HFFc6 (cell line): Measurements from ENCODE around the gene ZNF346. TPM values are rescaled to one million over a fixed set of nuclear protein-coding genes. Genes with fewer than 3 reads are reported as not detected.

Experiments
- DNase-seq: peaks from one replicate; pipeline ENCODE4 v3.0.0-alpha.2; 2018
- H3K27ac Mint-ChIP-seq: 2 replicates; pipeline ENCODE4 v1.8.0; 2020; ENCODE audit warnings: mild to moderate bottlenecking, mixed read lengths
- H3K27me3 Mint-ChIP-seq: 2 replicates; pipeline ENCODE4 v1.8.0; 2021; ENCODE audit warnings: mild to moderate bottlenecking, moderate library complexity, mixed read lengths; ENCODE audit not compliant: insufficient read depth
- H3K36me3 Mint-ChIP-seq: 2 replicates; pipeline ENCODE4 v1.8.0; 2021; ENCODE audit warnings: low read depth, mixed read lengths
- H3K4me1 Mint-ChIP-seq: 2 replicates; pipeline ENCODE4 v1.8.0; 2020; ENCODE audit warnings: low read depth, mixed read lengths
- H3K4me3 Mint-ChIP-seq: 2 replicates; pipeline ENCODE4 v1.8.0; 2020; ENCODE audit warnings: mild to moderate bottlenecking, moderate library complexity, mixed read lengths
- H3K9me3 Mint-ChIP-seq: 2 replicates; pipeline ENCODE4 v1.8.0; 2020; ENCODE audit warnings: mild to moderate bottlenecking, mixed read lengths
- total RNA-seq, 6 experiments: library from RNA; stranded (reverse); fragmentation: NEBNext Ultra II Directional; extraction: Animal tissue kit (Norgen Biotek cat#: 25700); gene quantifications; 2 replicates in 1 of 6; 3 replicates in 5 of 6; pipeline ENCODE4 v1.2.3, GENCODE V29; 2021
- TF ChIP-seq, protein P1 (sequence below): fragments of 200-600 bp; sonication (generic); IDR thresholded peaks from 2 replicates; pipeline ENCODE4 v1.5.0; 2021; ENCODE audit warnings: antibody characterized with exemption, mild to moderate bottlenecking

The ZNF346 gene
- total RNA-seq, 6 experiments from 2014 or later = 11.2 to 15.1 (median 12.0) TPM

- Mint-ChIP-seq H3K4me1 (peaks cover 7% of the 10 kb centered on the region), H3K36me3 (no peaks in the 10 kb centered on the region), H3K27ac (no peak overlapping the region), H3K27me3 (peaks cover 15% of the 10 kb centered on the region), H3K9me3 (no peaks in the 10 kb centered on the region), H3K4me3 (no peak overlapping the region)
- DNase-seq = no peak
- TF ChIP-seq, protein P1, sequence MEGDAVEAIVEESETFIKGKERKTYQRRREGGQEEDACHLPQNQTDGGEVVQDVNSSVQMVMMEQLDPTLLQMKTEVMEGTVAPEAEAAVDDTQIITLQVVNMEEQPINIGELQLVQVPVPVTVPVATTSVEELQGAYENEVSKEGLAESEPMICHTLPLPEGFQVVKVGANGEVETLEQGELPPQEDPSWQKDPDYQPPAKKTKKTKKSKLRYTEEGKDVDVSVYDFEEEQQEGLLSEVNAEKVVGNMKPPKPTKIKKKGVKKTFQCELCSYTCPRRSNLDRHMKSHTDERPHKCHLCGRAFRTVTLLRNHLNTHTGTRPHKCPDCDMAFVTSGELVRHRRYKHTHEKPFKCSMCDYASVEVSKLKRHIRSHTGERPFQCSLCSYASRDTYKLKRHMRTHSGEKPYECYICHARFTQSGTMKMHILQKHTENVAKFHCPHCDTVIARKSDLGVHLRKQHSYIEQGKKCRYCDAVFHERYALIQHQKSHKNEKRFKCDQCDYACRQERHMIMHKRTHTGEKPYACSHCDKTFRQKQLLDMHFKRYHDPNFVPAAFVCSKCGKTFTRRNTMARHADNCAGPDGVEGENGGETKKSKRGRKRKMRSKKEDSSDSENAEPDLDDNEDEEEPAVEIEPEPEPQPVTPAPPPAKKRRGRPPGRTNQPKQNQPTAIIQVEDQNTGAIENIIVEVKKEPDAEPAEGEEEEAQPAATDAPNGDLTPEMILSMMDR = no peak
These were observed 69.9 kb downstream of the ZNF346 start for GRCh38 chr5:177092178-177093081.

GRCh38 chr5:177093082-177093712 lies 70.7 kb downstream of the ZNF346 start:
- H3K27me3 Mint-ChIP-seq = peaks cover 15% of the 10 kb centered on the region
- DNase-seq = no peak
- H3K27ac Mint-ChIP-seq = no peak overlapping the region
- TF ChIP-seq, protein P1 = no peak
- no peak overlapping the region for H3K4me3 Mint-ChIP-seq
- peaks cover 7% of the 10 kb centered on the region for H3K4me1 Mint-ChIP-seq
- H3K9me3 Mint-ChIP-seq = no peaks in the 10 kb centered on the region
- H3K36me3 Mint-ChIP-seq = no peaks in the 10 kb centered on the region

GRCh38 chr5:177093803-177094202 lies 71.3 kb downstream of the ZNF346 start:
- Mint-ChIP-seq H3K27me3 (peaks cover 12% of the 10 kb centered on the region), H3K4me1 (peaks cover 10% of the 10 kb centered on the region), H3K36me3 (no peaks in the 10 kb centered on the region), H3K4me3 (no peak overlapping the region), H3K27ac (no peak overlapping the region), H3K9me3 (no peaks in the 10 kb centered on the region)
- no peak for DNase-seq
- TF ChIP-seq, protein P1 = no peak

DNA sequence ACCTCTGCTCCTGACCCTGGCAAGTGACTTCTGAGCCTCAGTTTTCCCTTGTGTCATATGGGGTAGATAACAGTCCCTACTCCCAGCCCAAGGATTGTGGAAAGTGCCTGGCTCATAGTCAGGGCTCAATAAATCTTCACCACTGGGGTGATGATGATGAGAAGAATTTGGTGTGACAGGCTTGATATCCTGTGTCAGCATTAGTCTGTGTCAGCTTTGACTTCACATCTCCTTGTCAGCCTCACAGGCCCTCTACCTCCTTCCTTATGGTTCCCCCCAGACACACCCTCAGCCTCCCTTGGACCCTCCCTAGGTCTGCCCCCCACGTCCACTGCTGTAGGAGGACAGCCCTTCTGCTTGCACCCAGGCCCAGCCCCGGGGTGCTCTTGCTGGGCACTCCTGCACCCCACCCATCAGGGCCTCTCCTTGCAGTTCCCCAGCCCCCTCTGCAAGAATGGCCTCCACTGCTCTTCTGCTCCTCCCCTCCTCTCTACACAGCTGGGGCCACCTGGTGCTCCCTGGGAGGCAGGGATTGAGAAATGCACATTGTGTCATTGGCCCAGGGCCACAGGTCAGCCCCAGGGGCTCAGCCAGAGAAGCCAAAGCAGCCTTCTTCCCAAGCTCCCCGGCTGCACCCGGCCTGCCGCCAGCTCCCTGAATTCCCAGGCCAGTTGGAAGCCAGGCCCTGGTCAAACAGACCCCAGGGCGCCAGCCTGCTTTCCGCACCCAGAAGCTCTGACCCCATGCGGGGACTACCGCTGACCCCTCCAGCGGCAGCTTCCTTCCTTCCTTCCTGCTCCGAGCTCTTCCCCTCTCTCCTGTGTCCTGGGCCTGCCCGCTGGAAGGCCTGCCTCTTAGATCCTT lies 72.0 kb downstream of the ZNF346 start:
- TF ChIP-seq, protein P1 = no peak
- Mint-ChIP-seq H3K27me3 (peaks cover 10% of the 10 kb centered on the region), H3K36me3 (no peaks in the 10 kb centered on the region), H3K4me3 (no peak overlapping the region), H3K27ac (no peak overlapping the region), H3K9me3 (no peaks in the 10 kb centered on the region), H3K4me1 (peaks cover 12% of the 10 kb centered on the region)
- no peak for DNase-seq

- H3K36me3 Mint-ChIP-seq = no peaks in the 10 kb centered on the region
- no peak for DNase-seq
- peaks cover 12% of the 10 kb centered on the region for H3K4me1 Mint-ChIP-seq
- H3K27ac Mint-ChIP-seq = no peak overlapping the region
- peaks cover 10% of the 10 kb centered on the region for H3K27me3 Mint-ChIP-seq
- no peak overlapping the region for H3K4me3 Mint-ChIP-seq
- TF ChIP-seq, protein P1 = no peak
- no peaks in the 10 kb centered on the region for H3K9me3 Mint-ChIP-seq
These were observed 72.7 kb downstream of the ZNF346 start for GRCh38 chr5:177095088-177095669.
